Stimulated activated effector memory CD8-positive, alpha-beta T cell treated with anti-CD3 and anti-CD28 coated beads, Interleukin-12 subunit alpha, Interleukin-12 subunit beta, amount 100 ng/mL, for 72 hours (primary cell): ENCODE results near the gene AP1S1.
"Not testable (repeated sequence)": the region's sequence is repeated elsewhere in the genome, so short reads cannot be mapped to it uniquely, and the experiment has no call there.

Source experiments
- ATAC-seq: fragments of 150-1000 bp; cut with Tn5 transposase; 2 replicates; pipeline ENCODE4 v1.10.0; 2021
- DNase-seq, 2 donors: peaks; one replicate each; pipeline ENCODE4 v3.0.0; 2021 to 2022; ENCODE audit warnings: low spot score in 2 of 2
- H3K27ac Mint-ChIP-seq: one replicate; pipeline ENCODE4 v1.8.0; 2022; ENCODE audit warnings: mild to moderate bottlenecking, mixed read lengths
- H3K36me3 Mint-ChIP-seq: one replicate; pipeline ENCODE4 v1.8.0; 2022; ENCODE audit warnings: mild to moderate bottlenecking, mixed read lengths
- H3K4me1 Mint-ChIP-seq: one replicate; pipeline ENCODE4 v1.8.0; 2022; ENCODE audit warnings: mixed read lengths
- H3K4me3 Mint-ChIP-seq: one replicate; pipeline ENCODE4 v1.8.0; 2022; ENCODE audit warnings: mild to moderate bottlenecking, mixed read lengths
- H3K9me3 Mint-ChIP-seq: one replicate; pipeline ENCODE4 v1.8.0; 2022; ENCODE audit warnings: mixed read lengths

The AP1S1 gene

GRCh38 chr7:101153969-101154692 lies at the start of gene AP1S1:
Gene AP1S1, plus strand, starts transcription at chr7:101154476. Its CDS starts 39 bp downstream, at chr7:101154515.
- Mint-ChIP-seq H3K36me3 (peaks cover 22% of the 10 kb centered on the region), H3K27ac (peak within 1 kb of the TSS; percentile 90), H3K9me3 (no peaks in the 10 kb centered on the region), H3K4me1 (peaks cover 17% of the 10 kb centered on the region), H3K4me3 (peak within 1 kb of the TSS; percentile 74)
- ATAC-seq: peak; percentile 91
- DNase-seq: peak; percentile 77 to 92

GRCh38 chr7:101104799-101105198 lies 49.5 kb upstream of the AP1S1 start:
- H3K27ac Mint-ChIP-seq: no peak overlapping the region
- H3K9me3 Mint-ChIP-seq: no peaks in the 10 kb centered on the region
- DNase-seq: no peak
- H3K36me3 Mint-ChIP-seq: no peaks in the 10 kb centered on the region
- ATAC-seq: no peak
- peaks cover 10% of the 10 kb centered on the region for H3K4me1 Mint-ChIP-seq
- no peak overlapping the region for H3K4me3 Mint-ChIP-seq

GRCh38 chr7:101105248-101105647 lies 49.0 kb upstream of the AP1S1 start:
- not testable (repeated sequence) for H3K4me3 Mint-ChIP-seq, H3K27ac Mint-ChIP-seq, ATAC-seq, H3K9me3 Mint-ChIP-seq, H3K4me1 Mint-ChIP-seq, H3K36me3 Mint-ChIP-seq, DNase-seq

- no peak overlapping the region for H3K27ac Mint-ChIP-seq
These were observed 47.9 kb upstream of the AP1S1 start for GRCh38 chr7:101106386-101106785.

GRCh38 chr7:101108330-101108857 lies 45.9 kb upstream of the AP1S1 start:
- DNase-seq (no peak), ATAC-seq (no peak)
- Mint-ChIP-seq H3K27ac (no peak overlapping the region), H3K4me1 (no peaks in the 10 kb centered on the region), H3K9me3 (no peaks in the 10 kb centered on the region), H3K4me3 (no peak overlapping the region), H3K36me3 (no peaks in the 10 kb centered on the region)

More at GRCh38 chr7:101106386-101106785, 47.9 kb upstream of the AP1S1 start:
- ATAC-seq (no peak), DNase-seq (no peak)
- no peak overlapping the region for H3K4me3 Mint-ChIP-seq
- H3K9me3 Mint-ChIP-seq: no peaks in the 10 kb centered on the region
- no peaks in the 10 kb centered on the region for H3K4me1 Mint-ChIP-seq
- H3K36me3 Mint-ChIP-seq: no peaks in the 10 kb centered on the region

- H3K4me1 Mint-ChIP-seq: no peaks in the 10 kb centered on the region
- H3K4me3 Mint-ChIP-seq: no peak overlapping the region
- no peaks in the 10 kb centered on the region for H3K9me3 Mint-ChIP-seq
- DNase-seq (no peak), ATAC-seq (no peak)
- H3K27ac Mint-ChIP-seq: no peak overlapping the region
- H3K36me3 Mint-ChIP-seq: no peaks in the 10 kb centered on the region
These were observed 45.3 kb upstream of the AP1S1 start for GRCh38 chr7:101108961-101109360.

- Mint-ChIP-seq H3K9me3 (no peaks in the 10 kb centered on the region), H3K4me3 (no peak overlapping the region), H3K4me1 (no peaks in the 10 kb centered on the region), H3K36me3 (no peaks in the 10 kb centered on the region), H3K27ac (no peak overlapping the region)
- DNase-seq: no peak
- no peak for ATAC-seq
These were observed 44.9 kb upstream of the AP1S1 start for GRCh38 chr7:101109368-101109767.

- ATAC-seq (no peak), DNase-seq (no peak)
- H3K9me3 Mint-ChIP-seq: no peaks in the 10 kb centered on the region
- no peaks in the 10 kb centered on the region for H3K36me3 Mint-ChIP-seq
- no peak overlapping the region for H3K27ac Mint-ChIP-seq
- no peak overlapping the region for H3K4me3 Mint-ChIP-seq
- H3K4me1 Mint-ChIP-seq: no peaks in the 10 kb centered on the region
These were observed 43.0 kb upstream of the AP1S1 start for GRCh38 chr7:101111261-101111660.

- Mint-ChIP-seq H3K27ac (no peak overlapping the region), H3K36me3 (no peaks in the 10 kb centered on the region), H3K4me3 (no peak overlapping the region), H3K9me3 (no peaks in the 10 kb centered on the region), H3K4me1 (no peaks in the 10 kb centered on the region)
- no peak for DNase-seq
- ATAC-seq: no peak
These were observed 42.0 kb upstream of the AP1S1 start for GRCh38 chr7:101112233-101112632.

GRCh38 chr7:101113140-101113539 lies 41.1 kb upstream of the AP1S1 start:
- not testable (repeated sequence) for H3K4me1 Mint-ChIP-seq

GRCh38 chr7:101113836-101114235 lies 40.4 kb upstream of the AP1S1 start:
- no peak for ATAC-seq
- Mint-ChIP-seq H3K4me3 (no peak overlapping the region), H3K4me1 (no peaks in the 10 kb centered on the region), H3K36me3 (no peaks in the 10 kb centered on the region), H3K27ac (no peak overlapping the region), H3K9me3 (no peaks in the 10 kb centered on the region)
- DNase-seq: no peak

More at GRCh38 chr7:101113140-101113539, 41.1 kb upstream of the AP1S1 start:
- H3K36me3 Mint-ChIP-seq, H3K27ac Mint-ChIP-seq, H3K9me3 Mint-ChIP-seq, H3K4me3 Mint-ChIP-seq, ATAC-seq, DNase-seq: not testable (repeated sequence)

- Mint-ChIP-seq H3K9me3 (no peaks in the 10 kb centered on the region), H3K4me3 (no peak overlapping the region), H3K4me1 (no peaks in the 10 kb centered on the region), H3K27ac (no peak overlapping the region), H3K36me3 (no peaks in the 10 kb centered on the region)
- DNase-seq (no peak), ATAC-seq (no peak)
These were observed 39.8 kb upstream of the AP1S1 start for GRCh38 chr7:101114492-101114891.

GRCh38 chr7:101115215-101115614 lies 39.1 kb upstream of the AP1S1 start:
- Mint-ChIP-seq H3K4me3 (no peak overlapping the region), H3K9me3 (no peaks in the 10 kb centered on the region), H3K4me1 (no peaks in the 10 kb centered on the region), H3K27ac (no peak overlapping the region), H3K36me3 (no peaks in the 10 kb centered on the region)
- ATAC-seq (no peak), DNase-seq (no peak)

GRCh38 chr7:101116898-101117297 lies 37.4 kb upstream of the AP1S1 start:
- Mint-ChIP-seq H3K4me1 (peaks cover 2% of the 10 kb centered on the region), H3K27ac (no peak overlapping the region), H3K9me3 (no peaks in the 10 kb centered on the region), H3K36me3 (no peaks in the 10 kb centered on the region), H3K4me3 (no peak overlapping the region)
- DNase-seq (no peak), ATAC-seq (no peak)

GRCh38 chr7:101118856-101119255 lies 35.4 kb upstream of the AP1S1 start:
- Mint-ChIP-seq H3K4me1 (peaks cover 8% of the 10 kb centered on the region), H3K27ac (no peak overlapping the region), H3K9me3 (no peaks in the 10 kb centered on the region), H3K4me3 (no peak overlapping the region), H3K36me3 (no peaks in the 10 kb centered on the region)
- DNase-seq (no peak), ATAC-seq (no peak)

- peaks cover 14% of the 10 kb centered on the region for H3K4me1 Mint-ChIP-seq
- H3K36me3 Mint-ChIP-seq: no peaks in the 10 kb centered on the region
- no peak overlapping the region for H3K4me3 Mint-ChIP-seq
- H3K27ac Mint-ChIP-seq: no peak overlapping the region
- DNase-seq (no peak), ATAC-seq (no peak)
- H3K9me3 Mint-ChIP-seq: no peaks in the 10 kb centered on the region
These were observed 34.4 kb upstream of the AP1S1 start for GRCh38 chr7:101119876-101120275.
